NB4 (cell line): ENCODE results near the gene KLF18.

Experiments used
- POLR2A ChIP-seq: IDR thresholded peaks from 2 replicates; pipeline ENCODE4 v1.6.1; 2011; ENCODE audit warnings: mild to moderate bottlenecking; ENCODE audit not compliant: insufficient read length; ENCODE audit errors: extremely low read depth
- TF ChIP-seq, protein P1 (sequence below): IDR thresholded peaks from one replicate; pipeline ENCODE4 v1.5.1; 2012; ENCODE audit warnings: low read depth, low read length

- TF ChIP-seq, protein P1, sequence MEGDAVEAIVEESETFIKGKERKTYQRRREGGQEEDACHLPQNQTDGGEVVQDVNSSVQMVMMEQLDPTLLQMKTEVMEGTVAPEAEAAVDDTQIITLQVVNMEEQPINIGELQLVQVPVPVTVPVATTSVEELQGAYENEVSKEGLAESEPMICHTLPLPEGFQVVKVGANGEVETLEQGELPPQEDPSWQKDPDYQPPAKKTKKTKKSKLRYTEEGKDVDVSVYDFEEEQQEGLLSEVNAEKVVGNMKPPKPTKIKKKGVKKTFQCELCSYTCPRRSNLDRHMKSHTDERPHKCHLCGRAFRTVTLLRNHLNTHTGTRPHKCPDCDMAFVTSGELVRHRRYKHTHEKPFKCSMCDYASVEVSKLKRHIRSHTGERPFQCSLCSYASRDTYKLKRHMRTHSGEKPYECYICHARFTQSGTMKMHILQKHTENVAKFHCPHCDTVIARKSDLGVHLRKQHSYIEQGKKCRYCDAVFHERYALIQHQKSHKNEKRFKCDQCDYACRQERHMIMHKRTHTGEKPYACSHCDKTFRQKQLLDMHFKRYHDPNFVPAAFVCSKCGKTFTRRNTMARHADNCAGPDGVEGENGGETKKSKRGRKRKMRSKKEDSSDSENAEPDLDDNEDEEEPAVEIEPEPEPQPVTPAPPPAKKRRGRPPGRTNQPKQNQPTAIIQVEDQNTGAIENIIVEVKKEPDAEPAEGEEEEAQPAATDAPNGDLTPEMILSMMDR: no peak
- no peak for TF ChIP-seq POLR2A
Observed at GRCh38 chr1:44105810-44106209, 35.6 kb downstream of the KLF18 start.
